HL-60 (cell line): ENCODE data around the gene ZSCAN5A.

Experiments
- GABPA ChIP-seq: IDR thresholded peaks from 2 replicates; pipeline ENCODE4 v1.6.1; 2012; ENCODE audit warnings: low read depth
- POLR2AphosphoS5 ChIP-seq: IDR thresholded peaks from 2 replicates; pipeline ENCODE4 v1.6.1; 2012; ENCODE audit warnings: low read depth
- TF ChIP-seq, protein P1 (sequence below): IDR thresholded peaks from one replicate; pipeline ENCODE4 v1.5.1; 2011; ENCODE audit warnings: low read length, control low read depth, inconsistent platforms; ENCODE audit not compliant: insufficient read depth
- TF ChIP-seq, protein P2 (sequence below): IDR thresholded peaks from 2 replicates; pipeline ENCODE4 v1.6.1; 2012; ENCODE audit warnings: low read depth; ENCODE audit not compliant: insufficient replicate concordance

DNA sequence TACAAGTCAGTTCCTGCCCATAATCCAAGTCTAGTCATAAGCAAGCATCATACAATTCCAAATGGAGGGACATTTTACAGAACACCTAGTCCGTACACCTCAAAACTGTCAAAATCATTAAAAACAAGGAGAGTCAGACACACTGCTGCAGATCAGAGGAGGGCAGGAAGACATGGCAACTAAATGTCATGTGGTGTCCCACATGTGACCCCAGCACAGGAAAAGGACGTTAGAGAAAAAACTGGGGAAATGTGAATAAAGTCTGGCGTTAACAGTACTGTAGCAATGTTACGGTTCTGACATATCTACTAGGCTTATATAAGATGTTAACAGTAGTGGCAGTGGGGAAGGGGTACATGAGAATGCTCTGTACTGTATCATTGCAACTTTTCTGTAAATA lies 2.3 kb downstream of the ZSCAN5A start:
- TF ChIP-seq, protein P1, sequence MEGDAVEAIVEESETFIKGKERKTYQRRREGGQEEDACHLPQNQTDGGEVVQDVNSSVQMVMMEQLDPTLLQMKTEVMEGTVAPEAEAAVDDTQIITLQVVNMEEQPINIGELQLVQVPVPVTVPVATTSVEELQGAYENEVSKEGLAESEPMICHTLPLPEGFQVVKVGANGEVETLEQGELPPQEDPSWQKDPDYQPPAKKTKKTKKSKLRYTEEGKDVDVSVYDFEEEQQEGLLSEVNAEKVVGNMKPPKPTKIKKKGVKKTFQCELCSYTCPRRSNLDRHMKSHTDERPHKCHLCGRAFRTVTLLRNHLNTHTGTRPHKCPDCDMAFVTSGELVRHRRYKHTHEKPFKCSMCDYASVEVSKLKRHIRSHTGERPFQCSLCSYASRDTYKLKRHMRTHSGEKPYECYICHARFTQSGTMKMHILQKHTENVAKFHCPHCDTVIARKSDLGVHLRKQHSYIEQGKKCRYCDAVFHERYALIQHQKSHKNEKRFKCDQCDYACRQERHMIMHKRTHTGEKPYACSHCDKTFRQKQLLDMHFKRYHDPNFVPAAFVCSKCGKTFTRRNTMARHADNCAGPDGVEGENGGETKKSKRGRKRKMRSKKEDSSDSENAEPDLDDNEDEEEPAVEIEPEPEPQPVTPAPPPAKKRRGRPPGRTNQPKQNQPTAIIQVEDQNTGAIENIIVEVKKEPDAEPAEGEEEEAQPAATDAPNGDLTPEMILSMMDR: no peak
- no peak for TF ChIP-seq POLR2AphosphoS5
- TF ChIP-seq GABPA: no peak
- TF ChIP-seq, protein P2, sequence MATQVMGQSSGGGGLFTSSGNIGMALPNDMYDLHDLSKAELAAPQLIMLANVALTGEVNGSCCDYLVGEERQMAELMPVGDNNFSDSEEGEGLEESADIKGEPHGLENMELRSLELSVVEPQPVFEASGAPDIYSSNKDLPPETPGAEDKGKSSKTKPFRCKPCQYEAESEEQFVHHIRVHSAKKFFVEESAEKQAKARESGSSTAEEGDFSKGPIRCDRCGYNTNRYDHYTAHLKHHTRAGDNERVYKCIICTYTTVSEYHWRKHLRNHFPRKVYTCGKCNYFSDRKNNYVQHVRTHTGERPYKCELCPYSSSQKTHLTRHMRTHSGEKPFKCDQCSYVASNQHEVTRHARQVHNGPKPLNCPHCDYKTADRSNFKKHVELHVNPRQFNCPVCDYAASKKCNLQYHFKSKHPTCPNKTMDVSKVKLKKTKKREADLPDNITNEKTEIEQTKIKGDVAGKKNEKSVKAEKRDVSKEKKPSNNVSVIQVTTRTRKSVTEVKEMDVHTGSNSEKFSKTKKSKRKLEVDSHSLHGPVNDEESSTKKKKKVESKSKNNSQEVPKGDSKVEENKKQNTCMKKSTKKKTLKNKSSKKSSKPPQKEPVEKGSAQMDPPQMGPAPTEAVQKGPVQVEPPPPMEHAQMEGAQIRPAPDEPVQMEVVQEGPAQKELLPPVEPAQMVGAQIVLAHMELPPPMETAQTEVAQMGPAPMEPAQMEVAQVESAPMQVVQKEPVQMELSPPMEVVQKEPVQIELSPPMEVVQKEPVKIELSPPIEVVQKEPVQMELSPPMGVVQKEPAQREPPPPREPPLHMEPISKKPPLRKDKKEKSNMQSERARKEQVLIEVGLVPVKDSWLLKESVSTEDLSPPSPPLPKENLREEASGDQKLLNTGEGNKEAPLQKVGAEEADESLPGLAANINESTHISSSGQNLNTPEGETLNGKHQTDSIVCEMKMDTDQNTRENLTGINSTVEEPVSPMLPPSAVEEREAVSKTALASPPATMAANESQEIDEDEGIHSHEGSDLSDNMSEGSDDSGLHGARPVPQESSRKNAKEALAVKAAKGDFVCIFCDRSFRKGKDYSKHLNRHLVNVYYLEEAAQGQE: no peak
